ENCODE measurements around the gene ARHGAP24. TPM values are rescaled to one million over a fixed set of nuclear protein-coding genes. Genes with fewer than 3 reads are reported as not detected.

The ARHGAP24 gene
- total RNA-seq, 3 donors from 2014 or later = 5.2 to 11.6 (median 6.7) TPM

DNA sequence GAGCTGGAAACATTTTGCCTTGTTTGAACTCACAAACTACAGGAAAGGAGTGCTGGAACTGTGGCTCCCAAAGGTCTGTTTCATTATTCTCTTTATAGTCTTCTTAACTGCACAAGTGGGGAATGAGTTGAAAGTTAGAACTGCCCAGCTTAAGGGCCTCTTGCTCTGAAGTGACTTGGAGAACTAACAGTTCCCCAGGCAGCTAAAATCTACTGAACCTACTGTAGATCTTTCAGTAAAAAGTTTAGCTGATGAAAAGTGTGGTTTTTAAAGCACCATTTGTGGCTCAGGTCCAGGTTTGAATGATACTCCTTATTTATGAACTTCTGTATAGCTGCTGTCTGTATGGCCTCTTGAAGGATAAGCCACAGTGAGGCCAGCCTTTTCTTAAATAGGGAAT is 531.1 kb downstream of the ARHGAP24 start:
- Histone ChIP-seq H3K4me1 (ENCODE audit: low read depth) (no peaks in the 10 kb centered on the region), H3K9me3 (no peaks in the 10 kb centered on the region), H3K36me3 (ENCODE audit: low read depth) (no peaks in the 10 kb centered on the region), H3K4me3 (no peak overlapping the region)
- intact Hi-C loops (cut with DNase I, micrococcal nuclease) = no loop called here
- TF ChIP-seq, protein P1, sequence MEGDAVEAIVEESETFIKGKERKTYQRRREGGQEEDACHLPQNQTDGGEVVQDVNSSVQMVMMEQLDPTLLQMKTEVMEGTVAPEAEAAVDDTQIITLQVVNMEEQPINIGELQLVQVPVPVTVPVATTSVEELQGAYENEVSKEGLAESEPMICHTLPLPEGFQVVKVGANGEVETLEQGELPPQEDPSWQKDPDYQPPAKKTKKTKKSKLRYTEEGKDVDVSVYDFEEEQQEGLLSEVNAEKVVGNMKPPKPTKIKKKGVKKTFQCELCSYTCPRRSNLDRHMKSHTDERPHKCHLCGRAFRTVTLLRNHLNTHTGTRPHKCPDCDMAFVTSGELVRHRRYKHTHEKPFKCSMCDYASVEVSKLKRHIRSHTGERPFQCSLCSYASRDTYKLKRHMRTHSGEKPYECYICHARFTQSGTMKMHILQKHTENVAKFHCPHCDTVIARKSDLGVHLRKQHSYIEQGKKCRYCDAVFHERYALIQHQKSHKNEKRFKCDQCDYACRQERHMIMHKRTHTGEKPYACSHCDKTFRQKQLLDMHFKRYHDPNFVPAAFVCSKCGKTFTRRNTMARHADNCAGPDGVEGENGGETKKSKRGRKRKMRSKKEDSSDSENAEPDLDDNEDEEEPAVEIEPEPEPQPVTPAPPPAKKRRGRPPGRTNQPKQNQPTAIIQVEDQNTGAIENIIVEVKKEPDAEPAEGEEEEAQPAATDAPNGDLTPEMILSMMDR (IDR thresholded peaks at IDR 0.05) = no peak
- ATAC-seq (no peak), DNase-seq (no peak)

DNA sequence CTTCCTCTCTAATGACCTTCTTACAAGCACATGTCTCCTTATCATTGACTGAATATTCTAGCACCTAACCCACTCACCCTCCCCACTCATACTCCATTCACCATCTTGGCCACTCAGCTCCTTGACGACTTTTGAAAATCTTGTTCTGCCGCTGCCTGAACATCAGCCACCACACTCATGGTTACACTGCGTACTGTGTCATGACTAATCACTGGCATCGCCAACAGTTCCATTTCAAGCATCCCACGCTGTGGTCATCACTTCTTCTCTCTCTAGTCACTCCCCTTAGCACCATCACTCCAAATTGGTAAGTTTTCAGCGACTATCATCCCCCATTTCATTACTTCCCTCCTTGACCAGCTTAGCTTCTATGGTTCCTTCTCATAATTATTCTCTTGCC is 532.1 kb downstream of the ARHGAP24 start:
- H3K36me3 ChIP-seq (ENCODE audit: low read depth) = no peaks in the 10 kb centered on the region
- intact Hi-C loops (cut with DNase I, micrococcal nuclease) = no loop called here
- ATAC-seq (no peak), DNase-seq (no peak)
- no peaks in the 10 kb centered on the region for H3K9me3 ChIP-seq
- TF ChIP-seq, protein P1 (IDR thresholded peaks at IDR 0.05) = no peak
- H3K4me3 ChIP-seq = no peak overlapping the region
- H3K4me1 ChIP-seq (ENCODE audit: low read depth) = no peaks in the 10 kb centered on the region

DNA sequence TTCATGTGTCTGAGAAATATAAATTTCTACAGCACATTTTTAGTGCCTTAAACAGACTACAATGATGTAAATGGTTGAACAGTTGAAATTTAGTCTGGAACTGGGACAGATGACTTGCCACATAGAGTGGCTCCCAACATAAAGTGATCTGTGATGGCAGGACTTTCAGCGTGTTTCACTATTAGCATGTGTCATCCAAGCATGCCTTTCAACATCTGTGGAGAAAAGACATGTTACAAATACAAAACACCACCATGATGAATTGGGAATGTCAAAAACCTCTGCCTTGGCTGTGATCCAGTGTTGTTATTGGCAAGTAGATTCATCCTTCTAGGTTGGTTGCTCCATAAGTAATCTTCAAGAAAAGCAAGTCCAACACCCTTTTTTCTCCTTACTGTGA is 536.2 kb downstream of the ARHGAP24 start:
- intact Hi-C loops (cut with DNase I, micrococcal nuclease) = no loop called here
- H3K4me1 ChIP-seq (ENCODE audit: low read depth) = no peaks in the 10 kb centered on the region
- no peak for ATAC-seq

DNA sequence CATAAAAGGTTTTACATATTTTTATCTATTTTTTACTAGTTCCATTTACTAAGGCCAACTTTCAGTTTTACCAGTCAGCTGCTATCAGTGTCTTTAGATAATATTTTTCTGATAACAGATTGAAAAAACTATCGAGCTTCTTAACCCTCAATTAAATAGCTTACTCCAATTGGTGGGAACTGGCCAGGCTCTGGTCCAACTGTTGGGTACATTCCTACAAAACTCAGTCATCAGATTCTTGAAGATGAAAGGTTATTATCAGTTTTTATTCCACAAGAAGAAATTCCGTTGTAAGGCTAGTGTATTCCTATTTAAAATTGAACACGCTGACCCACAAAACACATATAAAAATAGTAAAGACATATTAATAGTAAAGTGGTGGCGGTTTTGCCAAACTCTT is 538.7 kb downstream of the ARHGAP24 start:
- Histone ChIP-seq H3K36me3 (ENCODE audit: low read depth) (no peaks in the 10 kb centered on the region), H3K4me3 (no peak overlapping the region), H3K9me3 (no peaks in the 10 kb centered on the region), H3K4me1 (ENCODE audit: low read depth) (no peaks in the 10 kb centered on the region)
- TF ChIP-seq, protein P1 (IDR thresholded peaks at IDR 0.05) = no peak
- intact Hi-C loops (cut with DNase I, micrococcal nuclease) = no loop called here
- DNase-seq (no peak), ATAC-seq (no peak)

More for the DNA sequence above, 536.2 kb downstream of the ARHGAP24 start:
- Histone ChIP-seq H3K36me3 (ENCODE audit: low read depth) (no peaks in the 10 kb centered on the region), H3K9me3 (no peaks in the 10 kb centered on the region), H3K4me3 (no peak overlapping the region)
- DNase-seq = no peak
- TF ChIP-seq, protein P1 (IDR thresholded peaks at IDR 0.05) = no peak

DNA sequence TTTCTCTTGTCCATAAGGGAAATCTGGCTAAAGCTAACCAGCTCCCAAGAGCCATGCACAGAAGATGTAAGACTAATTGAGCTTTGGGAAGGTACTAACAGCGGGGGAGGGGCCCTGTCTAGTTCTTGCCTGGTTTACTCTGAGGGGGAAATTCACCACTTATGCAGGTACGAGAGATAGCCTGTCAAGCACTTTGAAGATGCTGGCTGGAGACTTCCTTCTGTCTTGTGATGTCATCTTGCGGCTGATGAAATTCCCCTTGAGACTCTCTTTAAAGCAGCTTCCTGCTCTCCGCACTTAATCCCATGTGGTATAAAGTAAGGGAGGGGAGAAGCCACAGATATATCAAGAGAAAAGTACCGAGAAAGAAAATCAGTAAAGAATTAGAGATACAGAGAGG is 539.6 kb downstream of the ARHGAP24 start:
- no peak for DNase-seq
- Histone ChIP-seq H3K4me1 (ENCODE audit: low read depth) (no peaks in the 10 kb centered on the region), H3K9me3 (no peaks in the 10 kb centered on the region), H3K4me3 (no peak overlapping the region), H3K36me3 (ENCODE audit: low read depth) (no peaks in the 10 kb centered on the region)
- ATAC-seq = no peak
- intact Hi-C loops (cut with DNase I, micrococcal nuclease) = no loop called here
- TF ChIP-seq, protein P1 (IDR thresholded peaks at IDR 0.05) = no peak
